ENCODE results near the gene NAA40. TPM values are rescaled to one million over a fixed set of nuclear protein-coding genes. Genes with fewer than 3 reads are reported as not detected.

NAA40 gene
- total and polyA plus RNA-seq, 2 of the 13 experiments (the other 11 are each of a cell fraction or from before 2014, with no cell fraction given) = 11.1 to 17.9 TPM

DNA sequence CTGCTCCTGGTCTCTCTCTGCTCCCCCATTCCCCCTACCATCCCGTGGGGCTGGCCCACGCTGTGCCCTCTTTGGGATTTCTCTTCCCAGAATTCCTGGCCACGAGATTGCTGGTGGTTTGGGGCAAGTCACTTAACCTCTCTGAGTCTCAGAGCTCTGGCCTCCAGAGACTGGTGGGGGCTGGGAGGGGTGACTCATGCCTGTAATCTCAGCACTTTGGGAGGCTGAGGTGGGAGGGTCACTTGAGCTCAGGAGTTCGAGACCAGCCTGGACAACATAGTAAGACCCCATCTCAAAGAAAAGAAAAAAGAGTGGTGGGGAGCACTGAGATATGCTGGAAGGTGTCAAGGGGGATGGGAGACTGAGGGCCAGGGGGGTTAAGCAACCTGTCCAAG is 65.8 kb downstream of the NAA40 start (continued):
- TF ChIP-seq MYPOP (CRISPR knock-in tag; IDR thresholded peaks at IDR 0.05) = no peak

DNA sequence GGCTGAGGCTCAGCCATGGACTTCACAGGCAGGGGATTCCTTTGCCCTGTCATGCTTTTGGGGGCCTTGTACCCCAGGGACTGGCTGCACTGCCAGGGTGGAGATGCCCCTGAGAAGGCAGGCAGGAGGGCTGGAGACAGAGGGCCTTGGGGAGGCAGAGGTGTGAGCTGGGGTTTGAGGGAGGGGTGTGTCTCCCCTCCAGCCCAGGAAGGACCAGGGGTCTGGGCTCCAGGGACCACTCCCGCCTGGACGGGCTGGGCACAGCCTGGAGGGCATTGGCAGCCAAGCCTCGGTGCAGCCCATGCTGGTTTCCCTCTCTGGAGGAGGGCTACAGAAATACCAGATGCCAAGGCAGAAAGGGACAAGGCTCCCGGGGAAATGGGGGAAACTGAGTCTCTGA is 66.9 kb downstream of the NAA40 start:
- no TSS peak for BruUV-seq (replicated peaks)
- Histone ChIP-seq H3K4me2 (ENCODE audit: low read depth, low read length) (no peak overlapping the region), H3K79me2 (ENCODE audit: insufficient read depth, low read length) (no peaks in the 10 kb centered on the region), H3K4me3 (replicated peaks in 1 of 3; ENCODE audit: insufficient read depth in 1 of 3, low read depth in 2 of 3, low read length in 3 of 3) (no peak overlapping the region), H3K9ac (ENCODE audit: insufficient read depth, low read depth, low read length) (no peak overlapping the region), H3K27me3 (ENCODE audit: control insufficient read depth in 1 of 2, insufficient read depth in 2 of 2, low read length in 2 of 2) (no peaks in the 10 kb centered on the region), H3K27ac (ENCODE audit: extremely low read length, insufficient read depth, low read length) (no peak overlapping the region), H3K4me1 (ENCODE audit: insufficient read depth, low read length) (peaks cover 21% of the 10 kb centered on the region), H3K36me3 (replicated peaks in 1 of 2; ENCODE audit: control insufficient read depth in 1 of 2, insufficient read depth in 2 of 2, low read length in 2 of 2) (no peaks in the 10 kb centered on the region), H3K9me3 (ENCODE audit: low read length) (peaks cover 6% of the 10 kb centered on the region; the same call in 1 of the 2 replicates), H2AFZ (ENCODE audit: low read length) (no peak overlapping the region), H4K20me1 (ENCODE audit: insufficient read depth, low read length) (peaks cover 4% of the 10 kb centered on the region; the same call in 1 of the 2 replicates)
- WGBS (ENCODE audit: low lambda C conversion rate) = 50% methylated on average over 1 of the region's 4 CpGs
- FAIRE-seq (no peak), DNase-seq (ENCODE audit: low spot score) (no peak), ATAC-seq (no peak)
- TF ChIP-seq AGO2 (optimal IDR thresholded peaks at IDR 0.05; ENCODE audit: low read depth, low read length) (peak; percentile 53), ZNF180 (CRISPR knock-in tag; IDR thresholded peaks at IDR 0.05; ENCODE audit: borderline replicate concordance, low read depth) (no peak)
- in situ Hi-C loops (cut with HindIII; ENCODE audit: extremely low pct_ligation_motif_present, low pct_unique_long_range_greater_than_20kb) (no loop called here), intact Hi-C loops (cut with micrococcal nuclease; ENCODE audit: unreplicated experiment) (no loop called here)
- ChIA-PET POLR2A (no interaction called here), CTCF (ENCODE audit: low intra/inter-chr PET ratio, low total read pairs) (no interaction called here)

DNA sequence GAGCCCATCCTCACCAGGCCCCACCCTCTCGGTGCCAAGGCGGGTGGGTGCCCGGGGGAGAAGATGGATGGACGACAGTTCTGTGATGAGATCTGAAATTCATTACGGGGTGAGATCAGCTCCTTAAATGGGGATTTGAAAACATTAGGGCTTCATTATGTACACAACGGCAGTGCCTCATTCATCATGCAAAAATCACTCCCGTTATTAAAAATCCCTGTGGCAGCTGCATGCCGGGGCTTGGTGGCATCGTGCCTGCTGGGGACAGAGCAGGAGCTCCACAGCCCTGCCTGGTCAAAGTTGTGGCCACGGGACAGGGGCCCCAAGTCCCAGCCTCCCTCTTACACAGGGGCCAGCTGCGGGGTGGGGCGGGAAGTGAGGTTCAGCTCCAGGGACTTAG is 67.6 kb downstream of the NAA40 start:
- Histone ChIP-seq H3K79me2 (ENCODE audit: insufficient read depth, low read length) (no peaks in the 10 kb centered on the region), H4K20me1 (ENCODE audit: insufficient read depth, low read length) (peaks cover 4% of the 10 kb centered on the region; the same call in 1 of the 2 replicates), H3K27ac (ENCODE audit: extremely low read length, insufficient read depth, low read length) (no peak overlapping the region), H3K4me1 (ENCODE audit: insufficient read depth, low read length) (peaks cover 21% of the 10 kb centered on the region), H3K9me3 (ENCODE audit: low read length) (peaks cover 10% of the 10 kb centered on the region; the same call in 1 of the 2 replicates), H3K9ac (ENCODE audit: insufficient read depth, low read depth, low read length) (no peak overlapping the region), H3K4me3 (replicated peaks in 1 of 3; ENCODE audit: insufficient read depth in 1 of 3, low read depth in 2 of 3, low read length in 3 of 3) (no peak overlapping the region), H3K27me3 (ENCODE audit: control insufficient read depth in 1 of 2, insufficient read depth in 2 of 2, low read length in 2 of 2) (no peaks in the 10 kb centered on the region), H3K4me2 (ENCODE audit: low read depth, low read length) (no peak overlapping the region), H2AFZ (ENCODE audit: low read length) (no peak overlapping the region), H3K36me3 (replicated peaks in 1 of 2; ENCODE audit: control insufficient read depth in 1 of 2, insufficient read depth in 2 of 2, low read length in 2 of 2) (no peaks in the 10 kb centered on the region)
- BruUV-seq (replicated peaks) = no TSS peak
- FAIRE-seq (no peak), DNase-seq (ENCODE audit: low spot score) (no peak), ATAC-seq (no peak)
- ChIA-PET POLR2A (no interaction called here), CTCF (ENCODE audit: low intra/inter-chr PET ratio, low total read pairs) (no interaction called here)
- intact Hi-C loops (cut with micrococcal nuclease; ENCODE audit: unreplicated experiment) (no loop called here), in situ Hi-C loops (cut with HindIII; ENCODE audit: extremely low pct_ligation_motif_present, low pct_unique_long_range_greater_than_20kb) (no loop called here)
- 94% methylated on average over 12 of the region's 12 CpGs for WGBS (ENCODE audit: low lambda C conversion rate)
- TF ChIP-seq NR2F1 (CRISPR knock-in tag; IDR thresholded peaks at IDR 0.05) (no peak), ZNF281 (CRISPR knock-in tag; IDR thresholded peaks at IDR 0.05; ENCODE audit: borderline replicate concordance) (no peak), ZNF781 (CRISPR knock-in tag; IDR thresholded peaks at IDR 0.05; ENCODE audit: borderline replicate concordance, not compliant biosample characterization) (no peak), CHD2 (IDR thresholded peaks at IDR 0.05; ENCODE audit: low read depth, low read length) (no peak), ZNF430 (CRISPR knock-in tag; IDR thresholded peaks at IDR 0.05) (no peak), ZNF567 (CRISPR knock-in tag; IDR thresholded peaks at IDR 0.05; ENCODE audit: borderline replicate concordance) (no peak), ZNF329 (CRISPR knock-in tag; IDR thresholded peaks at IDR 0.05; ENCODE audit: low read depth) (no peak)
- TF ChIP-seq, protein P1, sequence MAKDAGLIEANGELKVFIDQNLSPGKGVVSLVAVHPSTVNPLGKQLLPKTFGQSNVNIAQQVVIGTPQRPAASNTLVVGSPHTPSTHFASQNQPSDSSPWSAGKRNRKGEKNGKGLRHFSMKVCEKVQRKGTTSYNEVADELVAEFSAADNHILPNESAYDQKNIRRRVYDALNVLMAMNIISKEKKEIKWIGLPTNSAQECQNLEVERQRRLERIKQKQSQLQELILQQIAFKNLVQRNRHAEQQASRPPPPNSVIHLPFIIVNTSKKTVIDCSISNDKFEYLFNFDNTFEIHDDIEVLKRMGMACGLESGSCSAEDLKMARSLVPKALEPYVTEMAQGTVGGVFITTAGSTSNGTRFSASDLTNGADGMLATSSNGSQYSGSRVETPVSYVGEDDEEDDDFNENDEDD (CRISPR knock-in tag; IDR thresholded peaks at IDR 0.05; ENCODE audit: borderline replicate concordance) = no peak
